ENCODE measurements around the gene CEACAM3. TPM values are rescaled to one million over a fixed set of nuclear protein-coding genes. Genes with fewer than 3 reads are reported as not detected.

The CEACAM3 gene
- total RNA-seq, 1 donor from 2014 or later: 3.3 TPM

GRCh38 chr19:41821003-41821735, 24.8 kb downstream of the CEACAM3 start:
- DNase-seq (ENCODE audit: low spot score): peak; percentile 40
- ATAC-seq: no peak
- intact Hi-C loops (cut with DNase I): no loop called here

DNA sequence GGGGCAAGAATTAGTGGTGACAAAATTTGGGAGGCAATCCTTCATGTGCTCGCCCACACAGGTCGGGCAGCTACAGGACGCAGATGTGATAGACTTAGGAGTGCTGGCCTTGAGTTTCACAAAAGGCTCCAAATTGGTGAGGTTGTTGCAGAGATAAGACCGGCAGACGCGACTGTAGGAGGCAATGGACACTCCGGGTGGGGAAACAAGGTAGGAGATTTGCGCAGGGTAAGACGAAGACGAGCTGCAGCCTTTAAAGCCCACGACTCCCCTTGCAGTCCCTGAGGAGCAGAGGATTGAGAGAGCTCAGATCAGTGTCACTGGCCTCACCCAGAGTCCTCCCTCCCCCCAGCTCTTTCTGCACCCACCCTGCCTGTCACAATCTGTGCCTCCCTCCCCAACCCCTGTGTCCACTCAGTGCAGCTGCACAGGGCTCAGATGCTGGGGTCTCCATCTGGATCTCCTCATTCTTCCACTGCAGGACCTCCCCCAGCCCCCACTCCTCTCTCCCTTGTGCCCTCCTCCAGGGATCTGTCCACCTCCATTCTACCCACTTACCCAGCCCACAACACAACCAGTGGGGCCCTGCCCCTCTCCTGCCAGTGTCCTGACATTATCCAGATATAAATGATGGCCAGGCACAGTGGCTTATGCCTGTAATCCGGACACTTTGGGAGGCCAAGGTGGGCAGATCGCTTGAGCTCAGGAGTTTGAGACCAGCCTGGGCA, 41.8 kb downstream of the CEACAM3 start:
- intact Hi-C loops (cut with DNase I): no loop called here
- ATAC-seq (no peak), DNase-seq (ENCODE audit: low spot score) (no peak)

DNA sequence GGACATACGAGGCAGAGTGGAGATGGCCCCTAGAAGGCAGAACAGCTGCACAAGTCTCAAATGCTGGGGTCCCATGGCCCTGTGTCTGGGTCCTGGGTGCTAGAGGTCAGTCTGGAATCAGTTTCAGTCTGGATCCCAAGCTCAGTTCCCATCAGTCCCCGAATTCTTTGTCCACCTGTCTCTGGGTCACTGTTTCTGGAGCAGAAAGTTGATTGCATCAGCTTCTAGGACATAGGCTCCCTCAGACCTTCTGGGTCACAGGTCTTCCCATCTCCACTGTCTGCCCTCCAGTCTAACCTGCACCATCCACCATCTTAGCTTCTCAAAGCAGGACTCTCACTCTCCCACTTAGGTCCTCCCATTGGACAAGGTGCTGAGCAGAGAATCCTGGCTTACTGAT, 42.8 kb downstream of the CEACAM3 start:
- intact Hi-C loops (cut with DNase I): no loop called here
- ATAC-seq (no peak), DNase-seq (ENCODE audit: low spot score) (no peak)

DNA sequence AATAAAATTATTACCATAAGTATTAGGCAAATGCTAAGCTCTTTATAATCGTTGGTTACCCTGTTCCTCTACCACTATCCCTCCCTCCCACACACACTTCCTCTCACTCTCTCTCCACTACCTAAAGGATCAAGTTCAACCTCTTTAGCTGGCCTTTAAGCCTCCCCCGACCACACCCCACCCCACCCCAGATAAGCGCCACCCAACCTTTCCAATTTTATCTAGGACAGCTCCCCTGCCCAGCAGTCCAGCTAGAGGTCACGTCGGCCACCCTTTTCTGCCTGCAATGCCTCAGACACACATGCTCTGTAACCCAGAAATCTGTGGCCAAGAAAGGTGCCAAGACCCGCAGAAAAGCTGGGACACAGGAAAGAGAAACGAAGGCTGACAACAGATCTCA, 47.0 kb downstream of the CEACAM3 start:
- intact Hi-C loops (cut with DNase I): no loop called here
- DNase-seq (ENCODE audit: low spot score): peak; percentile 23
- ATAC-seq: no peak

DNA sequence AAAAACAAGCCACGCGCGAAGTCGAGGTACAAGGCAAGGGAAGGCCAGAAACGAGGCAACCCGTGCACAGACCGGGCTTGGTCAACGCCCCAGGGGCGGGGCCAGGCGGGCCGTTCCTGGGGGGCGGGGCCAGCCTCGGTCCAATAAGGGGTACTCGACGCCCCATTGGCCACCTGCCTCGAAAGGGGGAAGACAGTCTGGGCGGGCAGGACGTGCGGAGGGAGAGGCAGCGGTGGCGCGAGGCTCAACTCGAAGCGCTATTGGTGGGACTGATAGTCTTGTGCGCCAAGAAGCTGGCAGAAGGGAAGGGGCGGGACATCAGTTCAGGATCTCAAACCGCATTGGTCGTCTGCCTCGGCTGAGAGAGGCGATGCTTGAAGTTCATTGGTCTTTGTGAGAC, 48.2 kb downstream of the CEACAM3 start, which contains the start of gene LYPD4:
Gene LYPD4, minus strand, starts transcription at position 83 of the 400 bp plus-strand sequence. CDS start 5,398 bp downstream, outside the sequence.
- ATAC-seq: no peak
- DNase-seq (ENCODE audit: low spot score): no peak
- intact Hi-C loops (cut with DNase I): no loop called here

DNA sequence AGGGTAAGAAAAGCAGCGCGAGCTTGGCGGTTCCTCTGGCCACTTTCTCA, 48.4 kb downstream of the CEACAM3 start, which contains the start of gene DMRTC2:
Gene DMRTC2, plus strand, starts transcription at position 42 of the 50 bp plus-strand sequence. CDS start 2,387 bp downstream, outside the sequence.
- ATAC-seq (no peak), DNase-seq (ENCODE audit: low spot score) (no peak)
- intact Hi-C loops (cut with DNase I): no loop called here

DNA sequence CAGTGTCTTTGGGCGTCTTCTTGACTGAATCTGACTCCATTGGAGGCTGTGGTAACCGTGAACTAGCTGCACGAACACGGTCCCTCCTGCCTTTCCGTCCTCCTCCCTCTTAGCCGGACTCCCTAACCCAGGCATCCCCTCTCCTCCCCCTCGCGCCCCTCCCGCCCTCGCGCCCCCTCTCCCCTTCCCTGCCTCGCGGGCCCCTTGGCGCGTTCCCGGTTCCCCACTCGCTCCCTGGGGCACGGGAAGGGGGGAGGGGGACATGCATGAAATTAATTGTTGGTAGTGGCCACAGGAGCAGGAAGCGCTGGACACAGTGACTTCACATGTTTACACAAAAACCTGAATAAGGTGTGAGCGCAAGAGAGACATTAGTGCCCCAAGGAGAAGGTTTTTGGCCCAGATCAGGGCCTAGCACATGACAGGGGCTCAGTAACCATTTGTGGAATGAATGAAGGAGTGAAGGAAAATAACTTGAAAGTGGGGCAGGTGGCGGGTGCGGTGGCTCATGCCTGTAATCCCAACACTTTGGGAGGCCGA, 48.7 kb downstream of the CEACAM3 start:
- DNase-seq (ENCODE audit: low spot score) (no peak), ATAC-seq (no peak)
- intact Hi-C loops (cut with DNase I): no loop called here

GRCh38 chr19:41847351-41848105, 51.1 kb downstream of the CEACAM3 start:
- intact Hi-C loops (cut with DNase I): no loop called here
- DNase-seq (ENCODE audit: low spot score) (no peak), ATAC-seq (no peak)

- intact Hi-C loops (cut with DNase I): no loop called here
- no peak for DNase-seq (ENCODE audit: low spot score)
- ATAC-seq: no peak
Observed at GRCh38 chr19:41848666-41849065, 52.3 kb downstream of the CEACAM3 start.

GRCh38 chr19:41849067-41849466, 52.7 kb downstream of the CEACAM3 start:
- no peak for DNase-seq (ENCODE audit: low spot score)
- ATAC-seq: no peak
- intact Hi-C loops (cut with DNase I): no loop called here

GRCh38 chr19:41850381-41850780, 54.0 kb downstream of the CEACAM3 start:
- no peak for ATAC-seq
- intact Hi-C loops (cut with DNase I): no loop called here
- no peak for DNase-seq (ENCODE audit: low spot score)

DNA sequence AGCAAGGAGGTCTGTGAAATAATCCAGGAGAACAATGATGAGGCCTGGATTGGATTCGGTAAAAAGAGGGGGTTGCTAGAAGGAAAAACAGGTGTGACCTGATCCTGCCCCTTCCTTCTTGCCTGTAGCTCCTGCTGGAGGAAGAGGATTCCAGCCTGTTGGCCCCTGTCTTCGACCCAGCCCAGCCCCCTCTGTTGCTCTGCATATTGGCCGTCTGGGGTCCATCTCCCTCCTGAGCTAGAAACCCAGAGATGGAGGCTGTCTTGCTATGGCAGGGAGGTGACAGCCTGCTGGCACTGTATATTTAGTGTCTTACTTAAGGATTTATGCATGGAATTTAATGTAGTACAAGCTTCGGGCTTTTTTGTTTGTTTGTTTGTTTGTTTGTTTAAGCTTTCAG, 55.1 kb downstream of the CEACAM3 start:
- no peak for DNase-seq (ENCODE audit: low spot score)
- ATAC-seq: no peak
- intact Hi-C loops (cut with DNase I): no loop called here

- ATAC-seq (no peak), DNase-seq (ENCODE audit: low spot score) (no peak)
- intact Hi-C loops (cut with DNase I): no loop called here
Observed at GRCh38 chr19:41853344-41853743, 57.0 kb downstream of the CEACAM3 start.

DNA sequence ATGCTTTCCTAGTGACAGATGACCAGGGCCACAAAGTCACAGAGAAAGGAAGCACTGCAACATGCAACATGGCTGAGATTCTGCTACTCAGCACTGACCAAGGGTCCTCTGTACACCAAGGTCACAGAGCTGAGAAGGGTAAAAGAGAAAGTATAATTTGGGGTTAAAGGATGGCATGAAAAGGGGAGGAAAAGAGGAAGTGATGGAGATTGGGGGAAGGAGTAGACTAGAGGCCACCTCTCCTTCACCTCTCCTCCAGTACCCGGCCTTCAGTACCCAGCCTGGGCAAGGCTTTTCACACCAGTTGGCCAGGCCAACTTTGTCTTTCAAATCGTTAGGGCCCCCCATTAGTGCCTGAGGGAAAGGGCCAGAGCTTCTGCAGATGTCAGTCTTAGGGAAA, 57.4 kb downstream of the CEACAM3 start:
- DNase-seq (ENCODE audit: low spot score) (no peak), ATAC-seq (no peak)
- intact Hi-C loops (cut with DNase I): no loop called here

- ATAC-seq (no peak), DNase-seq (ENCODE audit: low spot score) (no peak)
- intact Hi-C loops (cut with DNase I): no loop called here
Observed at GRCh38 chr19:41859213-41859617, 62.8 kb downstream of the CEACAM3 start.

GRCh38 chr19:41859618-41860418, 63.4 kb downstream of the CEACAM3 start, which contains the start of gene RPS19:
Gene RPS19 (plus strand): TSS chr19:41860255. CDS start chr19:41860775, 520 bp downstream.
- ATAC-seq (peak; percentile 98), DNase-seq (ENCODE audit: low spot score) (peak; percentile 100)
- intact Hi-C loops (cut with DNase I): no loop called here

DNA sequence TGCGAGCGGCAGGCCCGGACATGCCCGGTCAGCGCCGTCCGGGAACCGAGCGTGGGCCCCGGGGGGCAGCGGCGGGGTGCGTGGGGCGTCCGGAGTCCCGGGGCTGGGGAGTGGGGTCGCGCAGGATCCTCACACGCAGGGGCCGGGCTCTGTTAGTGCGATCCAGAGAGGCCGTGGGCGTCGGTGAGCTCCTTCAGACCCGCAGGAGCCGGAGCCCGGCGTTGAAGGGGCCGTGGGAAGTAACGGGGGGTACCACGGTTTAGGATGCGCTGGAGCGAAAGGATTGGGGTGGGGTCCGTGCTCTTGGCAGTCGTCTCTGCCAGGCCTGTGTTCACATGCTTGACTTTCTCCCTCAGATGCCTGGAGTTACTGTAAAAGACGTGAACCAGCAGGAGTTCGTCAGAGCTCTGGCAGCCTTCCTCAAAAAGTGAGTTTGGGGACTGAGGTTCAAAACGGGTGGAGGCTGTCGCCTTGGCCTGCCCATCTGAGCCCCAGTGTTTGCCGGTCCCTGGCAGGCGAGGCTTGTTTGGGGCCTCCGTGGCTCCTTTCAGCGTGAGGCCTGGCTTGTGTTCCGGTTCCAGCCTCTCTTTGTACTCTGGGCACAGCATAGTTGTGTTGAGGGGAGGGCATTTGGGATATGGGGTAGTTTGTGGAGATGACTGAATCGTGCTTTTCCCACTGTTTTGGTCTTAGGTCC, 64.2 kb downstream of the CEACAM3 start:
- DNase-seq (ENCODE audit: low spot score) (no peak), ATAC-seq (no peak)
- intact Hi-C loops (cut with DNase I): no loop called here
